NCI-H226 (cell line): ENCODE data around the gene PLOD2.
A peak's percentile ranks its signal among the peaks of the same experiment; 100 is the strongest.

Experiments used
- DNase-seq: peaks from one replicate; pipeline ENCODE4 v3.0.0-alpha.2; 2015

PLOD2 gene

GRCh38 chr3:146165877-146166276 lies 4.9 kb upstream of the PLOD2 start:
- no peak for DNase-seq

GRCh38 chr3:146164971-146165769 lies 4.2 kb upstream of the PLOD2 start:
- DNase-seq: peak; percentile 87

- DNase-seq: no peak
Measured at GRCh38 chr3:146164506-146164905, 3.5 kb upstream of the PLOD2 start.

GRCh38 chr3:146164071-146164470 lies 3.1 kb upstream of the PLOD2 start:
- DNase-seq: no peak

GRCh38 chr3:146163584-146163983 lies 2.6 kb upstream of the PLOD2 start:
- DNase-seq: peak; percentile 95

- peak; percentile 29 for DNase-seq
Measured at GRCh38 chr3:146162561-146162960, 1.6 kb upstream of the PLOD2 start.

- peak; percentile 53 for DNase-seq
Measured at GRCh38 chr3:146161663-146162002, 649 bp upstream of the PLOD2 start.

GRCh38 chr3:146160321-146160963 lies 542 bp downstream of the PLOD2 start:
- peak; percentile 81 for DNase-seq

GRCh38 chr3:146159616-146160320 lies 1.2 kb downstream of the PLOD2 start:
- DNase-seq: no peak

- no peak for DNase-seq
Measured at GRCh38 chr3:146159037-146159436, 1.9 kb downstream of the PLOD2 start.

- no peak for DNase-seq
Measured at GRCh38 chr3:146157325-146158060, 3.5 kb downstream of the PLOD2 start.

- DNase-seq: no peak
Measured at GRCh38 chr3:146156666-146157314, 4.2 kb downstream of the PLOD2 start.

- no peak for DNase-seq
Measured at GRCh38 chr3:146156095-146156494, 4.9 kb downstream of the PLOD2 start.

- DNase-seq: peak; percentile 51
Measured at GRCh38 chr3:146154995-146155394, 6.0 kb downstream of the PLOD2 start.

GRCh38 chr3:146154316-146154715 lies 6.7 kb downstream of the PLOD2 start:
- no peak for DNase-seq

- DNase-seq: no peak
Measured at GRCh38 chr3:146153429-146153828, 7.6 kb downstream of the PLOD2 start.

GRCh38 chr3:146152834-146153233 lies 8.2 kb downstream of the PLOD2 start:
- DNase-seq: no peak

- DNase-seq: peak; percentile 50
Measured at GRCh38 chr3:146148468-146148931, 12.5 kb downstream of the PLOD2 start.

- no peak for DNase-seq
Measured at GRCh38 chr3:146145642-146146041, 15.3 kb downstream of the PLOD2 start.

GRCh38 chr3:146142757-146143156 lies 18.2 kb downstream of the PLOD2 start:
- DNase-seq: peak; percentile 40

GRCh38 chr3:146139586-146140110 lies 21.3 kb downstream of the PLOD2 start:
- no peak for DNase-seq

GRCh38 chr3:146138902-146139301 lies 22.1 kb downstream of the PLOD2 start:
- DNase-seq: no peak
